Measurements from ENCODE around the gene ZNF354B. TPM values are rescaled to one million over a fixed set of nuclear protein-coding genes. Genes with fewer than 3 reads are reported as not detected.

Gene ZNF354B
- total and polyA plus RNA-seq, 2 donors (not counting 3 experiments of a cell fraction or from before 2014, with no cell fraction given) = 6.3 to 17.6 TPM

GRCh38 chr5:178851951-178852350 is 7.8 kb upstream of the ZNF354B start:
- no peaks in the 10 kb centered on the region for H3K79me2 ChIP-seq (ENCODE audit: control insufficient read depth, insufficient read depth, low read length)
- DNase-seq (ENCODE audit: low read depth, low spot score) (no peak), FAIRE-seq (no peak)
- no peak for TF ChIP-seq FOS (IDR thresholded peaks at IDR 0.05; ENCODE audit: borderline replicate concordance, insufficient read depth, low read length)
- no peak for TF ChIP-seq CTCF (IDR thresholded peaks at IDR 0.05; ENCODE audit: extremely low read depth in 1 of 2, insufficient read depth in 1 of 2, low read depth in 1 of 2, low read length in 2 of 2)
- TF ChIP-seq POLR2A (IDR thresholded peaks at IDR 0.05; ENCODE audit: low read depth, low read length) = no peak
- no peak for TF ChIP-seq MYC (IDR thresholded peaks at IDR 0.05; ENCODE audit: low read depth, low read length)
- TF ChIP-seq EZH2 (IDR thresholded peaks at IDR 0.05; ENCODE audit: borderline replicate concordance, low read depth, low read length, severe bottlenecking) = no peak
- no peak for TF ChIP-seq JUN (IDR thresholded peaks at IDR 0.05; ENCODE audit: borderline replicate concordance, insufficient read depth, insufficient read length, low read depth)
- TF ChIP-seq POLR2AphosphoS5 (IDR thresholded peaks at IDR 0.05; ENCODE audit: insufficient read depth, low read depth, low read length) = no peak
- no peak for TF ChIP-seq GATA2 (IDR thresholded peaks at IDR 0.05; ENCODE audit: insufficient read depth, insufficient read length, low read depth, low read length)
- no peak for TF ChIP-seq MAX (IDR thresholded peaks at IDR 0.05; ENCODE audit: insufficient read depth, insufficient read length)
- no peaks in the 10 kb centered on the region for H3K9me1 ChIP-seq (replicated peaks; ENCODE audit: control insufficient read depth, extremely low read depth, insufficient read depth, low read length)
- dilution Hi-C loops (cut with MboI; ENCODE audit: extremely low pct_ligation_motif_present, low sequenced_read_pairs) (no loop called here), intact Hi-C loops (cut with micrococcal nuclease) (no loop called here)
- ChIA-PET POLR2A (no interaction called here), CTCF (no interaction called here)
- no peak overlapping the region for H3K27ac ChIP-seq (ENCODE audit: insufficient read depth, low read depth, low read length)
- BruUV-seq (replicated peaks) = no TSS peak
- no peak overlapping the region for H2AFZ ChIP-seq (ENCODE audit: low read depth, low read length)
- H3K4me3 ChIP-seq (replicated peaks in 1 of 3; ENCODE audit: insufficient read depth in 1 of 3, low read depth in 1 of 3, low read length in 3 of 3) = no peak overlapping the region
- H3K27me3 ChIP-seq (ENCODE audit: control insufficient read depth in 2 of 2, insufficient read depth in 2 of 2, low read length in 2 of 2) = no peaks in the 10 kb centered on the region
- H3K9ac ChIP-seq (replicated peaks; ENCODE audit: extremely low read depth, insufficient read depth, low read length) = no peak overlapping the region
- H3K4me1 ChIP-seq (ENCODE audit: control insufficient read depth, extremely low read depth, insufficient read depth, low read length) = no peaks in the 10 kb centered on the region
- no peaks in the 10 kb centered on the region for H3K36me3 ChIP-seq (ENCODE audit: control insufficient read depth in 2 of 2, extremely low read depth in 1 of 2, insufficient read depth in 2 of 2, low read length in 2 of 2)
- no peaks in the 10 kb centered on the region for H4K20me1 ChIP-seq (replicated peaks; ENCODE audit: control insufficient read depth, extremely low read depth, insufficient read depth, low read length)
- H3K9me3 ChIP-seq (replicated peaks; ENCODE audit: control insufficient read depth, insufficient read depth, low read length) = no peaks in the 10 kb centered on the region
- no peak overlapping the region for H3K4me2 ChIP-seq (ENCODE audit: insufficient read depth, low read length)
